Esophagus muscularis mucosa (tissue), 3 donors: Measurements from ENCODE around the gene PRPF6.

ENCODE experiments used
- CTCF ChIP-seq, 3 experiments: fragments of 200-600 bp in 2 of 3; fragments of 450-650 bp in 1 of 3; sonication (generic) in 2 of 3; IDR thresholded peaks; one replicate each; pipeline ENCODE4 v1.5.1; 2017 to 2019; ENCODE audit warnings: antibody characterized with exemption in 3 of 3, mild to moderate bottlenecking in 2 of 3, moderate library complexity in 1 of 3
- EP300 ChIP-seq: sonication (generic); formaldehyde crosslinking; IDR thresholded peaks from one replicate; pipeline ENCODE4 v1.6.1; 2017; ENCODE audit warnings: antibody characterized with exemption

- TF ChIP-seq CTCF (IDR thresholded peaks at IDR 0.05) (no peak), EP300 (no peak)
Measured at GRCh38 chr20:64027981-64028685, 47.2 kb downstream of the PRPF6 start.
